IMR-90 (cell line): Measurements from ENCODE around the gene PPP6R3. TPM values are rescaled to one million over a fixed set of nuclear protein-coding genes. Genes with fewer than 3 reads are reported as not detected.

Experiments used
- ATAC-seq: fragments of 200-7000 bp; cut with Tn5 transposase; 2 replicates; pipeline ENCODE4 v1.9.1; 2020; ENCODE audit warnings: low read depth, mild to moderate bottlenecking, moderate library complexity
- BruUV-seq: library from RNA; stranded (reverse); fragments of 400-500 nt; replicated peaks from 2 replicates; lab custom pipeline; 2021; lab: Mats Ljungman, UMichigan
- CTCF ChIA-PET: fragments of 300-600 bp; formaldehyde crosslinking; extraction: SDS; loops from one replicate; lab custom pipeline; 2021; ENCODE audit warnings: antibody characterized with exemption; lab: Yijun Ruan, JAX
- POLR2A ChIA-PET: fragments of 300-600 bp; sonication (Branson Sonifier 250); formaldehyde crosslinking; loops from one replicate; lab custom pipeline; 2022; ENCODE audit warnings: antibody characterized with exemption; ENCODE audit not compliant: unreplicated experiment; lab: Charles Lee
- DNase-seq: peaks from one replicate; pipeline ENCODE4 v3.0.0; 2013
- H2AFZ ChIP-seq: replicated peaks from 2 replicates; pipeline ENCODE3; 2013; ENCODE audit warnings: low read length, mild to moderate bottlenecking; ENCODE audit not compliant: poor library complexity
- H2AK5ac ChIP-seq: 2 replicates; pipeline ENCODE4 v1.6.1; 2013; ENCODE audit warnings: low read depth, low read length, inconsistent platforms
- H2AK9ac ChIP-seq: replicated peaks from 2 replicates; pipeline ENCODE3; 2013; ENCODE audit warnings: mild to moderate bottlenecking, low read depth, low read length, moderate library complexity; ENCODE audit not compliant: poor library complexity
- H2BK120ac ChIP-seq: 2 replicates; pipeline ENCODE4 v1.6.1; 2013; ENCODE audit warnings: low read depth, low read length, inconsistent platforms
- H2BK15ac ChIP-seq: 3 replicates; pipeline ENCODE4 v1.6.1; 2013; ENCODE audit warnings: low read depth, low read length, inconsistent platforms
- H2BK20ac ChIP-seq: 2 replicates; pipeline ENCODE4 v1.6.1; 2013; ENCODE audit warnings: low read depth, mild to moderate bottlenecking, inconsistent platforms, low read length, moderate library complexity
- H2BK5ac ChIP-seq: 2 replicates; pipeline ENCODE4 v1.6.1; 2013; ENCODE audit warnings: mild to moderate bottlenecking, low read depth, low read length, inconsistent platforms; ENCODE audit not compliant: poor library complexity, severe bottlenecking
- H3K14ac ChIP-seq: replicated peaks from 2 replicates; pipeline ENCODE4 v1.6.1; 2013; ENCODE audit warnings: low read depth, low read length, inconsistent platforms
- H3K18ac ChIP-seq: 2 replicates; pipeline ENCODE4 v1.6.1; 2013; ENCODE audit warnings: low read depth, low read length, control low read depth
- H3K23ac ChIP-seq: 2 replicates; pipeline ENCODE4 v1.6.1; 2013; ENCODE audit warnings: low read depth, low read length, inconsistent platforms
- H3K27ac ChIP-seq: 2 replicates; pipeline ENCODE4 v1.5.1; 2013; ENCODE audit warnings: mild to moderate bottlenecking, control low read depth, low read length; ENCODE audit not compliant: insufficient read depth
- H3K27me3 ChIP-seq: 2 replicates; pipeline ENCODE4 v1.6.1; 2013; ENCODE audit warnings: low read length; ENCODE audit not compliant: control insufficient read depth, insufficient read depth
- H3K36me3 ChIP-seq: 2 replicates; pipeline ENCODE4 v1.6.1; 2013; ENCODE audit warnings: low read length, mixed read lengths; ENCODE audit not compliant: control insufficient read depth, insufficient read depth
- H3K4ac ChIP-seq: 2 replicates; pipeline ENCODE4 v1.6.1; 2013; ENCODE audit warnings: low read depth, low read length, inconsistent platforms
- H3K4me1 ChIP-seq: 2 replicates; pipeline ENCODE4 v1.6.1; 2013; ENCODE audit warnings: low read length, mixed read lengths; ENCODE audit not compliant: control insufficient read depth, insufficient read depth
- H3K4me2 ChIP-seq: 2 replicates; pipeline ENCODE4 v1.6.1; 2013; ENCODE audit warnings: low read depth, mild to moderate bottlenecking, control low read depth, low read length, moderate library complexity
- H3K4me3 ChIP-seq: 2 replicates; pipeline ENCODE4 v1.5.1; 2013; ENCODE audit warnings: low read depth, mild to moderate bottlenecking, control low read depth, low read length, moderate library complexity; ENCODE audit not compliant: insufficient read depth
- H3K56ac ChIP-seq: 2 replicates; pipeline ENCODE4 v1.6.1; 2013; ENCODE audit warnings: low read length, inconsistent platforms; ENCODE audit not compliant: insufficient read depth; ENCODE audit errors: extremely low read depth
- H3K79me1 ChIP-seq, 2 experiments: 2 replicates each; pipeline ENCODE4 v1.6.1; 2013; ENCODE audit warnings: low read length in 2 of 2, inconsistent platforms in 1 of 2, low read depth in 1 of 2
- H3K9ac ChIP-seq: 2 replicates; pipeline ENCODE4 v1.6.1; 2013; ENCODE audit warnings: low read depth, low read length, control low read depth
- H3K9me1 ChIP-seq: 2 replicates; pipeline ENCODE4 v1.6.1; 2013; ENCODE audit warnings: low read length, inconsistent platforms; ENCODE audit not compliant: insufficient read depth
- H3K9me3 ChIP-seq: 2 replicates; pipeline ENCODE4 v1.6.1; 2013; ENCODE audit warnings: low read length; ENCODE audit not compliant: control insufficient read depth, insufficient read depth
- H4K20me1 ChIP-seq: 2 replicates; pipeline ENCODE4 v1.6.1; 2013; ENCODE audit warnings: low read length, inconsistent platforms; ENCODE audit not compliant: insufficient read depth
- H4K5ac ChIP-seq: 2 replicates; pipeline ENCODE4 v1.6.1; 2013; ENCODE audit warnings: mild to moderate bottlenecking, low read depth, low read length, control low read depth
- H4K8ac ChIP-seq, 2 experiments: 2 replicates each; pipeline ENCODE4 v1.6.1; 2013; ENCODE audit warnings: low read depth in 2 of 2, low read length in 2 of 2, control low read depth in 1 of 2, inconsistent platforms in 1 of 2
- H4K91ac ChIP-seq: 2 replicates; pipeline ENCODE4 v1.6.1; 2013; ENCODE audit warnings: low read depth, low read length, inconsistent platforms; ENCODE audit not compliant: insufficient read depth
- BHLHE40 ChIP-seq: fragments of 150-350 bp; IDR thresholded peaks from 2 replicates; pipeline ENCODE4 v1.6.1; 2016; ENCODE audit warnings: mild to moderate bottlenecking, low read depth, low read length
- CEBPB ChIP-seq: IDR thresholded peaks from 2 replicates; pipeline ENCODE4 v1.6.1; 2012; ENCODE audit warnings: low read depth, low read length, improper control_type of control experiment
- CHD1 ChIP-seq: IDR thresholded peaks from 2 replicates; pipeline ENCODE4 v1.6.1; 2012; ENCODE audit warnings: low read depth, low read length, improper control_type of control experiment
- FOS ChIP-seq: fragments of 150-350 bp; IDR thresholded peaks from 2 replicates; pipeline ENCODE4 v1.6.1; 2016; ENCODE audit warnings: low read depth, low read length
- MAFK ChIP-seq: IDR thresholded peaks from 2 replicates; pipeline ENCODE4 v1.6.1; 2012; ENCODE audit warnings: low read depth, low read length, improper control_type of control experiment
- MAZ ChIP-seq: IDR thresholded peaks from 2 replicates; pipeline ENCODE4 v1.6.1; 2012; ENCODE audit warnings: low read depth, mild to moderate bottlenecking, low read length, improper control_type of control experiment, moderate library complexity, borderline replicate concordance
- MXI1 ChIP-seq: IDR thresholded peaks from 2 replicates; pipeline ENCODE4 v1.6.1; 2012; ENCODE audit warnings: low read depth, mild to moderate bottlenecking, low read length, moderate library complexity, borderline replicate concordance
- NFE2L2 ChIP-seq: fragments of 150-350 bp; IDR thresholded peaks from 2 replicates; pipeline ENCODE4 v1.6.1; 2016; ENCODE audit warnings: low read depth, mild to moderate bottlenecking, low read length
- POLR2A ChIP-seq: IDR thresholded peaks from 2 replicates; pipeline ENCODE4 v1.6.1; 2012; ENCODE audit warnings: mild to moderate bottlenecking, low read depth, low read length
- RAD21 ChIP-seq: IDR thresholded peaks from 2 replicates; pipeline ENCODE4 v1.6.1; 2012; ENCODE audit warnings: low read length, improper control_type of control experiment
- RCOR1 ChIP-seq: IDR thresholded peaks from 2 replicates; pipeline ENCODE4 v1.6.1; 2012; ENCODE audit warnings: mild to moderate bottlenecking, low read length, improper control_type of control experiment; ENCODE audit not compliant: insufficient replicate concordance
- RFX5 ChIP-seq: IDR thresholded peaks from 2 replicates; pipeline ENCODE4 v1.8.0; 2012; ENCODE audit warnings: low read depth, mild to moderate bottlenecking, low read length, moderate library complexity
- SMC3 ChIP-seq: fragments of 150-350 bp; IDR thresholded peaks from 2 replicates; pipeline ENCODE4 v1.6.1; 2016; ENCODE audit warnings: low read depth, mild to moderate bottlenecking, antibody characterized with exemption, low read length, moderate library complexity
- WGBS, 2 experiments: methylation state at CpG; one replicate each; pipeline versions ENCODE4 v1.1.5 to v1.1.7; 2013; ENCODE audit warnings: missing lambda C conversion rate in 2 of 2; ENCODE audit not compliant: insufficient read length in 1 of 2; ENCODE audit errors: extremely low coverage in 2 of 2; 5-methylcytosine and 5-hydroxymethylcytosine counted together
- dilution Hi-C: fragments of 300-500 bp; cut with HindIII; formaldehyde crosslinking; loops from one replicate; pipeline ENCODE4 v1.14.3; 2018; ENCODE audit warnings: low sequenced_read_pairs; ENCODE audit not compliant: unreplicated experiment
- in situ Hi-C: fragments of 300-500 bp; cut with MboI; formaldehyde crosslinking; loops from 3 replicates; pipeline ENCODE4 v1.14.3; 2019; ENCODE audit warnings: low sequenced_read_pairs, inconsistent platforms, mixed read lengths
- intact Hi-C: fragments of 100-400 bp; cut with micrococcal nuclease; formaldehyde crosslinking; loops from 2 replicates; pipeline ENCODE4 v1.10.0; 2022
- polyA plus RNA-seq, 3 experiments: library from polyadenylated mRNA; depleted of rRNA; stranded (reverse); fragments of >200 nt; gene quantifications; 2 replicates each; pipeline ENCODE4 v1.2.3, GENCODE V29; 2012; ENCODE audit warnings: low replicate concordance in 1 of 3
- total RNA-seq: library from RNA; depleted of rRNA; stranded (reverse); fragments of >200 nt; gene quantifications from 2 replicates; pipeline ENCODE4 v1.2.3, GENCODE V29; 2012
- TF ChIP-seq, protein P1 (sequence below): fragments of 150-350 bp; IDR thresholded peaks from 2 replicates; pipeline ENCODE4 v1.6.1; 2016; ENCODE audit warnings: low read depth, mild to moderate bottlenecking, low read length, moderate library complexity, borderline replicate concordance
- TF ChIP-seq, protein P2 (sequence below): fragments of 150-350 bp; IDR thresholded peaks from 2 replicates; pipeline ENCODE4 v1.6.1; 2017; ENCODE audit warnings: mild to moderate bottlenecking, antibody characterized with exemption, low read length, low read depth
- TF ChIP-seq, protein P3 (sequence below): conservative IDR thresholded peaks from 2 replicates; pipeline ENCODE4 v1.5.1; 2012; ENCODE audit warnings: mild to moderate bottlenecking, low read depth, low read length, improper control_type of control experiment

PPP6R3 gene
- total and polyA plus RNA-seq, 2 of the 4 experiments (the other 2 are of a cell fraction), result 29.0 to 123 TPM

DNA sequence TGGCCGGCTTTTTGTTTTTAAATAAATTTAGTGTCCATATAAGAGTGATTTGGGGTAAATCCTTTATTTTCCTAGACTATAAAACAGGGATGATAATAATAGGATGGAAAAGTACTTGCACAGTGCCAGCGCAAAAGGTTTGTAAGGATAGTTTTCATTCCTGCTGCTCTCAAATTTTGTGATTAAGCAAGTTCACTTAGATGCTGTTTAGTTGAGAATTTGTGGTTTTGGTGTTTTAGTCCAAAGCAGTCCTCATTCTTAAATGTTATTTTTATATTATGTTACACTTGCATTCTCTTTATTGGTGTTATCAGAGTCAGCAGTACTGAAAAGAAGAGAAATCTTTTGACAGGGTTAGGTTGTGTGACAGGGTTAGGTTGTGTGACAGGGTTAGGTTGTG, 47.9 kb downstream of the PPP6R3 start:
- in situ Hi-C loops, result no loop called here
- ChIA-PET POLR2A (no interaction called here), CTCF (interaction anchor here (1.2 kb wide), 1 partner anchor 14 kb away, joined by 3 read pairs; no protein-coding TSS in a partner anchor)

More for the DNA sequence above, 47.9 kb downstream of the PPP6R3 start:
- no peak overlapping the region for H3K4me2 ChIP-seq
- H3K9ac ChIP-seq, result no peak overlapping the region
- intact Hi-C loops, result loop anchor here (5.0 kb wide), 1 partner anchor 46 kb away; the partner anchor contains the start of gene PPP6R3
- BruUV-seq, result no TSS peak
- no peak overlapping the region for H3K14ac ChIP-seq
- no peaks in the 10 kb centered on the region for H3K9me3 ChIP-seq
- dilution Hi-C loops, result no loop called here
- DNase-seq (peak; percentile 36), ATAC-seq (peak; percentile 34)
- H2AK9ac ChIP-seq, result no peak overlapping the region
- H4K20me1 ChIP-seq, result peaks cover 95% of the 10 kb centered on the region
- no peak overlapping the region for H3K18ac ChIP-seq
- no peak overlapping the region for H3K27ac ChIP-seq
- H3K27me3 ChIP-seq, result no peaks in the 10 kb centered on the region
- TF ChIP-seq MAZ, result no peak
- no peak for TF ChIP-seq NFE2L2
- TF ChIP-seq MXI1, result no peak
- no peak for TF ChIP-seq FOS
- TF ChIP-seq, protein P1, sequence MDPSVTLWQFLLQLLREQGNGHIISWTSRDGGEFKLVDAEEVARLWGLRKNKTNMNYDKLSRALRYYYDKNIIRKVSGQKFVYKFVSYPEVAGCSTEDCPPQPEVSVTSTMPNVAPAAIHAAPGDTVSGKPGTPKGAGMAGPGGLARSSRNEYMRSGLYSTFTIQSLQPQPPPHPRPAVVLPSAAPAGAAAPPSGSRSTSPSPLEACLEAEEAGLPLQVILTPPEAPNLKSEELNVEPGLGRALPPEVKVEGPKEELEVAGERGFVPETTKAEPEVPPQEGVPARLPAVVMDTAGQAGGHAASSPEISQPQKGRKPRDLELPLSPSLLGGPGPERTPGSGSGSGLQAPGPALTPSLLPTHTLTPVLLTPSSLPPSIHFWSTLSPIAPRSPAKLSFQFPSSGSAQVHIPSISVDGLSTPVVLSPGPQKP, result no peak
- no peak for TF ChIP-seq SMC3
- TF ChIP-seq, protein P2, sequence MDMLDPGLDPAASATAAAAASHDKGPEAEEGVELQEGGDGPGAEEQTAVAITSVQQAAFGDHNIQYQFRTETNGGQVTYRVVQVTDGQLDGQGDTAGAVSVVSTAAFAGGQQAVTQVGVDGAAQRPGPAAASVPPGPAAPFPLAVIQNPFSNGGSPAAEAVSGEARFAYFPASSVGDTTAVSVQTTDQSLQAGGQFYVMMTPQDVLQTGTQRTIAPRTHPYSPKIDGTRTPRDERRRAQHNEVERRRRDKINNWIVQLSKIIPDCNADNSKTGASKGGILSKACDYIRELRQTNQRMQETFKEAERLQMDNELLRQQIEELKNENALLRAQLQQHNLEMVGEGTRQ, result no peak
- TF ChIP-seq, protein P3, sequence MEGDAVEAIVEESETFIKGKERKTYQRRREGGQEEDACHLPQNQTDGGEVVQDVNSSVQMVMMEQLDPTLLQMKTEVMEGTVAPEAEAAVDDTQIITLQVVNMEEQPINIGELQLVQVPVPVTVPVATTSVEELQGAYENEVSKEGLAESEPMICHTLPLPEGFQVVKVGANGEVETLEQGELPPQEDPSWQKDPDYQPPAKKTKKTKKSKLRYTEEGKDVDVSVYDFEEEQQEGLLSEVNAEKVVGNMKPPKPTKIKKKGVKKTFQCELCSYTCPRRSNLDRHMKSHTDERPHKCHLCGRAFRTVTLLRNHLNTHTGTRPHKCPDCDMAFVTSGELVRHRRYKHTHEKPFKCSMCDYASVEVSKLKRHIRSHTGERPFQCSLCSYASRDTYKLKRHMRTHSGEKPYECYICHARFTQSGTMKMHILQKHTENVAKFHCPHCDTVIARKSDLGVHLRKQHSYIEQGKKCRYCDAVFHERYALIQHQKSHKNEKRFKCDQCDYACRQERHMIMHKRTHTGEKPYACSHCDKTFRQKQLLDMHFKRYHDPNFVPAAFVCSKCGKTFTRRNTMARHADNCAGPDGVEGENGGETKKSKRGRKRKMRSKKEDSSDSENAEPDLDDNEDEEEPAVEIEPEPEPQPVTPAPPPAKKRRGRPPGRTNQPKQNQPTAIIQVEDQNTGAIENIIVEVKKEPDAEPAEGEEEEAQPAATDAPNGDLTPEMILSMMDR, result no peak
- TF ChIP-seq BHLHE40, result no peak
- TF ChIP-seq CHD1, result no peak
- TF ChIP-seq RFX5, result no peak
- no peak for TF ChIP-seq RCOR1
- TF ChIP-seq POLR2A, result no peak
- TF ChIP-seq RAD21, result no peak
- TF ChIP-seq CEBPB, result no peak
- no peak for TF ChIP-seq MAFK
- no peak overlapping the region for H3K23ac ChIP-seq
- WGBS, 2 experiments, result no CpG with 5 or more reads among the region's 2 CpGs
- H2BK5ac ChIP-seq, result no peak overlapping the region
- no peak overlapping the region for H2BK20ac ChIP-seq
- H3K56ac ChIP-seq, result no peak overlapping the region
- no peak overlapping the region for H4K91ac ChIP-seq
- peaks cover 20% of the 10 kb centered on the region for H3K9me1 ChIP-seq
- H3K79me1 ChIP-seq, result peaks cover 22 to 90% of the 10 kb centered on the region in 2 experiments
- no peak overlapping the region for H3K4me3 ChIP-seq
- H4K5ac ChIP-seq, result no peak overlapping the region
- no peak overlapping the region for H3K4ac ChIP-seq
- 0 out of 2 replicates have a peak, but pooled peaks cover 4% of the 10 kb centered on the region for H3K36me3 ChIP-seq
- no peak overlapping the region for H4K8ac ChIP-seq
- H2AFZ ChIP-seq, result no peak overlapping the region
- H3K4me1 ChIP-seq, result peaks cover 6% of the 10 kb centered on the region
- H2AK5ac ChIP-seq, result no peak overlapping the region
- no peak overlapping the region for H2BK15ac ChIP-seq
- H2BK120ac ChIP-seq, result no peak overlapping the region
